OCI-LY3 (cell line): ENCODE data around the gene NPLOC4.

Experiments used
- H2AFZ ChIP-seq: fragments of 200-600, 300-600 bp; shearing (Covaris generic); 2 replicates; pipeline ENCODE4 v1.6.0; 2014; ENCODE audit warnings: antibody characterized with exemption, low read depth, low read length
- H3K27ac ChIP-seq: fragments of 200-600, 300-600 bp; sonication (generic); 2 replicates; pipeline ENCODE4 v1.5.1; 2014; ENCODE audit warnings: mild to moderate bottlenecking, low read length, moderate library complexity, mixed read lengths
- H3K27me3 ChIP-seq: fragments of 200-600, 300-600 bp; sonication (generic); 2 replicates; pipeline ENCODE4 v1.6.1; 2014; ENCODE audit warnings: low read depth, low read length, mixed read lengths
- H3K36me3 ChIP-seq: fragments of 200-600, 300-600 bp; sonication (generic); replicated peaks from 2 replicates; pipeline ENCODE3; 2014; ENCODE audit warnings: low read depth, low read length, mixed read lengths
- H3K4me1 ChIP-seq: fragments of 300-600, 200-600 bp; sonication (generic); 2 replicates; pipeline ENCODE4 v1.6.1; 2014; ENCODE audit warnings: low read length, mixed read lengths
- H3K4me2 ChIP-seq: fragments of 200-600, 300-600 bp; sonication (generic); 2 replicates; pipeline ENCODE4 v1.6.1; 2014; ENCODE audit warnings: low read length, mixed read lengths
- H3K4me3 ChIP-seq: fragments of 300-600, 200-600 bp; sonication (generic); 2 replicates; pipeline ENCODE4 v1.5.1; 2014; ENCODE audit warnings: antibody characterized with exemption, mild to moderate bottlenecking, low read length, moderate library complexity
- H3K79me2 ChIP-seq: fragments of 300-600, 200-600 bp; shearing (Covaris generic); 2 replicates; pipeline ENCODE4 v1.6.1; 2014; ENCODE audit warnings: mild to moderate bottlenecking, low read length, mixed read lengths
- H3K9ac ChIP-seq: fragments of 300-600, 200-600 bp; shearing (Covaris generic); 2 replicates; pipeline ENCODE4 v1.6.0; 2014; ENCODE audit warnings: mild to moderate bottlenecking, low read length, moderate library complexity
- H3K9me3 ChIP-seq: fragments of 200-600, 300-600 bp; shearing (Covaris generic); 2 replicates; pipeline ENCODE4 v1.6.1; 2014; ENCODE audit warnings: low read length, mixed read lengths; ENCODE audit not compliant: insufficient read depth
- H4K20me1 ChIP-seq: fragments of 200-600, 300-600 bp; sonication (generic); 2 replicates; pipeline ENCODE4 v1.6.1; 2016; ENCODE audit warnings: low read length, mixed read lengths; ENCODE audit not compliant: insufficient read depth
- EZH2phosphoT487 ChIP-seq: fragments of 200-600 bp; shearing (Covaris generic); IDR thresholded peaks from 2 replicates; pipeline ENCODE4 v1.6.1; 2018; ENCODE audit warnings: antibody characterized with exemption, mixed run types, low read depth
- TF ChIP-seq, protein P1 (sequence below): fragments of 200-600, 300-600 bp; sonication (generic); IDR thresholded peaks from 2 replicates; pipeline ENCODE4 v1.5.1; 2014; ENCODE audit warnings: antibody characterized with exemption, low read length, low read depth

The NPLOC4 gene

DNA sequence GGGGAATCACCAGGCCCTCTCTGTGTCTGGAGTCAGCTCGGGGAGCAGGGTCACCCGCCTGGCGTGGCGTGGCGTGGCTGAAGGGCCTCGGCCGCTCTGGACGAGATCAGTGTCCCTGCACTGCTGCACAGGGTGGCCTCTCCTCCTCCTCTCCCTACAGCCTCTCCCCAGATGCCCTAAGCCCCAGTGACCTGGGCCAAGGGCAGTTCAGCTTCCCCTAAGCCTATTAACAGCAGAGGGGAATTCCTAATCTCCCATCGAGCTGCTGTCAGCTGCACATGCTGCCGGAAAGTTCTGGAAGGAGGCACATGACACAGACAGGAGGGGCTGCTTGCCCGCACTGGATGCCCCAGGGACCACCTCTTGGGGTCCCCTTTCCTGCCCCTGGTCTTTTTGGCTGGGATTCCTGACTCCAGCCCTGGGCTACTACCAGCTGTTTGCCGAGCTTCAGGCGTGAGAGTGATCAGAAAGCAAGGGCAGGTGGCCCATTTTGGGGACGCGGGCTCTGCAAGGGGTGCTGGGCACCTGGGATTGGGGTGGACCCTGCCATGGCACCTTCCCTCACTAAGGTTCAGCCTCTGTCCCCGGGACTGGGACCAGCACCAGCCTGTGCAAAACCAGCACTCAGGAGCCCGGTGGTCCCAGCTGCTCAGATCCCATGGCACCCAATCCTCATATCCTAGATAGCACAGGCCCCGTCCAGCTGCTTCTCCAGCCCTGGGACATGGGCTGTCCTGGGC is 18.6 kb upstream of the NPLOC4 start:
- H3K4me3 ChIP-seq: no peak overlapping the region
- H3K27ac ChIP-seq: no peak overlapping the region
- TF ChIP-seq, protein P1, sequence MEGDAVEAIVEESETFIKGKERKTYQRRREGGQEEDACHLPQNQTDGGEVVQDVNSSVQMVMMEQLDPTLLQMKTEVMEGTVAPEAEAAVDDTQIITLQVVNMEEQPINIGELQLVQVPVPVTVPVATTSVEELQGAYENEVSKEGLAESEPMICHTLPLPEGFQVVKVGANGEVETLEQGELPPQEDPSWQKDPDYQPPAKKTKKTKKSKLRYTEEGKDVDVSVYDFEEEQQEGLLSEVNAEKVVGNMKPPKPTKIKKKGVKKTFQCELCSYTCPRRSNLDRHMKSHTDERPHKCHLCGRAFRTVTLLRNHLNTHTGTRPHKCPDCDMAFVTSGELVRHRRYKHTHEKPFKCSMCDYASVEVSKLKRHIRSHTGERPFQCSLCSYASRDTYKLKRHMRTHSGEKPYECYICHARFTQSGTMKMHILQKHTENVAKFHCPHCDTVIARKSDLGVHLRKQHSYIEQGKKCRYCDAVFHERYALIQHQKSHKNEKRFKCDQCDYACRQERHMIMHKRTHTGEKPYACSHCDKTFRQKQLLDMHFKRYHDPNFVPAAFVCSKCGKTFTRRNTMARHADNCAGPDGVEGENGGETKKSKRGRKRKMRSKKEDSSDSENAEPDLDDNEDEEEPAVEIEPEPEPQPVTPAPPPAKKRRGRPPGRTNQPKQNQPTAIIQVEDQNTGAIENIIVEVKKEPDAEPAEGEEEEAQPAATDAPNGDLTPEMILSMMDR: no peak
- no peak for TF ChIP-seq EZH2phosphoT487
- no peak overlapping the region for H3K9ac ChIP-seq
- H2AFZ ChIP-seq: no peak overlapping the region
- no peak overlapping the region for H3K4me2 ChIP-seq
- H3K9me3 ChIP-seq: no peaks in the 10 kb centered on the region
- no peaks in the 10 kb centered on the region for H3K79me2 ChIP-seq
- no peaks in the 10 kb centered on the region for H3K36me3 ChIP-seq
- H3K4me1 ChIP-seq: peaks cover 8% of the 10 kb centered on the region
- no peaks in the 10 kb centered on the region for H3K27me3 ChIP-seq
- no peaks in the 10 kb centered on the region for H4K20me1 ChIP-seq

DNA sequence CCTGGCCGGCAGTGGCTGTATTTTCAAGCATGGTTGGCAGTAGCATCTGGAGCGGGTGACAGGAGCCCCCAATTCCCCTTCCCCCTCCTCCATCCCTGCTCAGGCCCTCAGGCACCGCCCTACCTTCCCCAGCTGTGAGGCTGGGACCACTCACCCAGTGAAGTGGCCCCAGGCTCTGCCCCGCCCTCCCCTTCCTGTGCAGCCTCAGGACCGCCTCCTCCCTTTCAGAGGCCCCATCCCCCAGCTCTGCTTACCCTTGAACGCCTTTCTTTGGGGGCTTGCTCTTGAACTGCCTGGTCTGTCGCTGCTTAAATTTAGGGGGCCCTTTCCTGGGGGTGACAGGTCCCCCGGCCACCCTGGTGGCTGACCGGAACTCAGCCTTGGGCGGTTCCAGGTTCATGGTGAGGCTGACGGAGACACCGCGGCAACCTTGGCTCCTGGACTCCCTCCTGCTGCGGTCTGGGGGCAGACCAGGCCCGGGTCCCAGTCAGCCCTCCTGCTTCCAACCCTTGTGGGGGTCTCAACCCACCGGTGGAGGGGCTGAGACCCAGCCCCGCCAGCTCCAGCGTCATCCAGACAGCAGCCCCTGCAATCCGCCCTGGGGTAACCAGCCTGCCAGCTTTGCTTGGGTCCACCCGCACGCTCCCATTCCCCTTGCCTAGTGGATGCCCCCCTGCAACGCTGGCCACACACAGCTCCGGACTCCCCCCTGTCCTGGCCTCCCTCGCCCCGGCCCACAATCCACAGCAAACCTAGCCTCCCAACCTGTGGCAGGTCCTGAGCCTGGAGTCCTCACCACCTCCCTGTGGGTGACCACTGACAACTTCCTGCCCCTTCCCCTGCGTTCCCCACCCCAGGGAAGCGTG is 16.2 kb upstream of the NPLOC4 start:
- TF ChIP-seq, protein P1: no peak
- TF ChIP-seq EZH2phosphoT487: no peak
- H3K79me2 ChIP-seq: no peaks in the 10 kb centered on the region
- no peak overlapping the region for H3K9ac ChIP-seq
- H3K4me2 ChIP-seq: no peak overlapping the region
- no peaks in the 10 kb centered on the region for H3K9me3 ChIP-seq
- no peaks in the 10 kb centered on the region for H3K27me3 ChIP-seq
- H3K4me1 ChIP-seq: 0 out of 2 replicates have a peak, but pooled peaks cover 2% of the 10 kb centered on the region
- no peak overlapping the region for H3K27ac ChIP-seq
- H3K4me3 ChIP-seq: no peak overlapping the region
- no peak overlapping the region for H2AFZ ChIP-seq
- no peaks in the 10 kb centered on the region for H3K36me3 ChIP-seq
- H4K20me1 ChIP-seq: no peaks in the 10 kb centered on the region

DNA sequence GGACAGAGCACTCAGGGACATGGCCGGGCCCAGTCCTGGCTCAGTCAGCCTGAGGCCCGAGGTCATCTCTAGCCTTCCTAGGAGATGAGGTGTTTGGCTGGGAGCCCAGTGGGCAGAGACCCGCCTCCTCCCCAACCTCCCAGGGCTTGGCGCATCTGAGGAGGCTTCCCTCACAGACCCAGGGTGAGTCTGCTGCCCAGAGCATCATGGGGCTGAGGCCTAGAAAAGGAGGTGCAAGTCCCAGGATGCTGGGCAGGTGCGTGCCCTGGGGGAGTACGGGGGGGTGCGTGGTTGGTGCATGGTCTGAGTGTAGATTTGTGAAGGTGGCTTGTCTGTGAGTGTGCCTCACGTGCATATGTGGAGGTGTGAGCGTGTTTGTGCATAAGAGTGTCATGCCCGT is 14.8 kb upstream of the NPLOC4 start:
- Histone ChIP-seq H3K4me3 (no peak overlapping the region), H3K9me3 (no peaks in the 10 kb centered on the region), H3K27ac (no peak overlapping the region), H3K36me3 (no peaks in the 10 kb centered on the region), H3K79me2 (no peaks in the 10 kb centered on the region), H3K4me1 (0 out of 2 replicates have a peak, but pooled peaks cover 2% of the 10 kb centered on the region), H2AFZ (no peak overlapping the region), H3K9ac (no peak overlapping the region), H4K20me1 (no peaks in the 10 kb centered on the region), H3K27me3 (no peaks in the 10 kb centered on the region), H3K4me2 (no peak overlapping the region)
- TF ChIP-seq, protein P1: no peak
- no peak for TF ChIP-seq EZH2phosphoT487

DNA sequence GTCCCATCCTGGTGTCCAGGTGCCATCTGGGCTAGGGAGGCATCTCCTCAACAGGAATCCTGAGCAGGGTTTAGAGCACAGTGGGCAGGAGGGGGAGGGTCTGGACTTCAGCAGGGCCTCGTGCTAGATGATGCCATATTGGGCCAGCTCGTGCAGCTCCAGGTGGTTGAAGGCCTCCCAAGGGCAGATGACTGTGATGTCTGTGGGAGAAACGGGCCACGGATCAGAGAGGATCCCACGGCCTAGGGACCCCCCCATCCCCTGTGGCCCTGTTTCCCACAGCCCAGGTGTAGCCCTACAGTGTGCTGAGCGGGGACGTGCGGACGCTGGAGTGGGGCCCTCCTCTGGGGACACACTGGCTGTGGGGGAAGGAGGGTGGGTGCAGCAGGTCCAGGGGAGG is 14.0 kb upstream of the NPLOC4 start:
- no peaks in the 10 kb centered on the region for H3K27me3 ChIP-seq
- no peak overlapping the region for H3K9ac ChIP-seq
- H2AFZ ChIP-seq: no peak overlapping the region
- no peak overlapping the region for H3K27ac ChIP-seq
- no peaks in the 10 kb centered on the region for H3K36me3 ChIP-seq
- no peak overlapping the region for H3K4me3 ChIP-seq
- TF ChIP-seq, protein P1: no peak
- TF ChIP-seq EZH2phosphoT487: no peak
- H3K4me1 ChIP-seq: 0 out of 2 replicates have a peak, but pooled peaks cover 2% of the 10 kb centered on the region
- H3K9me3 ChIP-seq: no peaks in the 10 kb centered on the region
- H4K20me1 ChIP-seq: no peaks in the 10 kb centered on the region
- H3K4me2 ChIP-seq: no peak overlapping the region
- H3K79me2 ChIP-seq: no peaks in the 10 kb centered on the region
